Activated CD4-positive, alpha-beta T cell treated with anti-CD3 and anti-CD28 coated beads, Interleukin-2, amount 10 ng/mL, durations not matched to agents 24 days and 14 days (primary cell): Measurements from ENCODE around the gene ALDH1B1. TPM values are rescaled to one million over a fixed set of nuclear protein-coding genes. Genes with fewer than 3 reads are reported as not detected.
A peak's percentile ranks its signal among the peaks of the same experiment; 100 is the strongest.
"Not testable (repeated sequence)": the region's sequence is repeated elsewhere in the genome, so short reads cannot be mapped to it uniquely, and the experiment has no call there.

Source experiments
- DNase-seq: peaks from one replicate; pipeline ENCODE4 v3.0.0; 2022
- H3K27ac Mint-ChIP-seq: one replicate; pipeline ENCODE4 v1.8.0; 2022; ENCODE audit warnings: mild to moderate bottlenecking, mixed read lengths
- H3K27me3 Mint-ChIP-seq: one replicate; pipeline ENCODE4 v1.8.0; 2022; ENCODE audit warnings: mixed read lengths
- H3K36me3 Mint-ChIP-seq: one replicate; pipeline ENCODE4 v1.8.0; 2022; ENCODE audit warnings: low read depth, mild to moderate bottlenecking, mixed read lengths
- H3K4me1 Mint-ChIP-seq: one replicate; pipeline ENCODE4 v1.8.0; 2021; ENCODE audit warnings: mixed read lengths
- H3K4me3 Mint-ChIP-seq: one replicate; pipeline ENCODE4 v1.8.0; 2022; ENCODE audit warnings: mild to moderate bottlenecking, moderate library complexity, mixed read lengths
- H3K9me3 Mint-ChIP-seq: one replicate; pipeline ENCODE4 v1.8.0; 2021; ENCODE audit warnings: mixed read lengths
- intact Hi-C: fragments of 100-400 bp; cut with micrococcal nuclease; formaldehyde crosslinking; loops from one replicate; pipeline ENCODE4 v1.15.1; 2023
- total RNA-seq: library from RNA; stranded (reverse); gene quantifications from 2 replicates; pipeline ENCODE4 v1.2.3, GENCODE V29; 2022

The ALDH1B1 gene
- total RNA-seq, 1 donor from 2014 or later, result 36.5 TPM

GRCh38 chr9:38387066-38387465 lies 5.4 kb upstream of the ALDH1B1 start:
- Mint-ChIP-seq H3K9me3 (no peaks in the 10 kb centered on the region), H3K27me3 (peaks cover 18% of the 10 kb centered on the region), H3K36me3 (no peaks in the 10 kb centered on the region), H3K4me3 (no peak overlapping the region), H3K4me1 (peaks cover 1% of the 10 kb centered on the region), H3K27ac (no peak overlapping the region)
- intact Hi-C loops, result no loop called here
- no peak for DNase-seq

- intact Hi-C loops, result no loop called here
- H3K27ac Mint-ChIP-seq, result no peak overlapping the region
- H3K4me3 Mint-ChIP-seq, result no peak overlapping the region
- H3K4me1 Mint-ChIP-seq, result peaks cover 3% of the 10 kb centered on the region
- H3K9me3 Mint-ChIP-seq, result no peaks in the 10 kb centered on the region
- no peaks in the 10 kb centered on the region for H3K36me3 Mint-ChIP-seq
- peaks cover 18% of the 10 kb centered on the region for H3K27me3 Mint-ChIP-seq
- no peak for DNase-seq
Observed at GRCh38 chr9:38387751-38388150, 4.8 kb upstream of the ALDH1B1 start.

DNA sequence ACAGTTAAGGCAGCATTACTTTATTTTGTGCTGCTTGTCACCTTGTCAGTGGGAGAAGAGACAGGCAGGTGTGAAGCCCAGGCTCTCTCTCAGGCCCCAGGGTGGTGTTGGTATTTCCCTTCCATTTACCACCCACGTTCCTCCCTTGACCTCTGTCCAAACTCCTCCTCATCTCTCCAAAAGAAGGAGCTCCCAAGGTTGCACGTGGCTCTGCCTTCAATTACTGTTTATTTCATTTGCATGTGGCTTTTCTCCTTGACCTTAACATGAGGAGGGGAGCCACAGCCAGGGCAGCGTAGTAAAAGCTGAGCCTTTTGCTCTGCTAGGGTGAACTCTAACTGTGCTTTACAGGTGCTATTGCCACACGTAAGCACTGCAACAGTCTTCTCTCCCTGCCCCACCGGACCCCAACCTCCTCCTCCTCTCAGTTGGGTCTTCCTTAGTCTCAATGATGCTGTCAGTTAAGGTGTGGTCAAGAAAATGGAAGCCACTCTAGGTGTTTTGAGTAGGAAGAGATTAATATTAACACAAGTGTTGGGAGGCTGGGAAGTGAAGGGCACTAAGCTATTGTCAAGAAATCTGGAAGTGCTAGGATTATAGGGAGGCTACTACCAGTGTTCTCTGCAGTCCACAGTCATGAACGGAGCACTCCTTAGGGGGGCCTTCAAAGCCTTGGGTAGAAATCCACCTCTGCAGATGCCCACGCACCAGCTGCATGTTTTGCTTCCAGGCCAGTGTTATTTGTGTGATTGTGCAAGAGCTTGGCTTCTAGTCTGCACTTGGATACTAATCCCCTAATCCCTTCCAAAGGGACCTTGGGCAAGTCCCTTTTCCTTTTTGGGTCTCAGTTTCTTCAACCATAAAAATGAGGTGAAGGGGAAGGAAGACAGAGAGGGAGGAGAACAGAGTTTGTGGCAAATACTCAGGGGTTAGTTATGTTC lies 3.9 kb upstream of the ALDH1B1 start:
- H3K4me3 Mint-ChIP-seq, result no peak overlapping the region
- peaks cover 18% of the 10 kb centered on the region for H3K27me3 Mint-ChIP-seq
- H3K27ac Mint-ChIP-seq, result no peak overlapping the region
- peaks cover 11% of the 10 kb centered on the region for H3K4me1 Mint-ChIP-seq
- H3K9me3 Mint-ChIP-seq, result no peaks in the 10 kb centered on the region
- no peak for DNase-seq
- H3K36me3 Mint-ChIP-seq, result no peaks in the 10 kb centered on the region
- intact Hi-C loops, result no loop called here

GRCh38 chr9:38389313-38389712 lies 3.2 kb upstream of the ALDH1B1 start:
- Mint-ChIP-seq H3K36me3 (no peaks in the 10 kb centered on the region), H3K4me3 (no peak overlapping the region), H3K27ac (no peak overlapping the region), H3K27me3 (peaks cover 18% of the 10 kb centered on the region), H3K9me3 (no peaks in the 10 kb centered on the region), H3K4me1 (peaks cover 15% of the 10 kb centered on the region)
- DNase-seq, result no peak
- intact Hi-C loops, result no loop called here

- no peak overlapping the region for H3K4me3 Mint-ChIP-seq
- H3K27me3 Mint-ChIP-seq, result peaks cover 16% of the 10 kb centered on the region
- intact Hi-C loops, result loop anchor here (10.0 kb wide), 1 partner anchor 486 kb away; the partner anchor contains the start of gene SLC25A51
- peaks cover 3% of the 10 kb centered on the region for H3K36me3 Mint-ChIP-seq
- no peak for DNase-seq
- H3K9me3 Mint-ChIP-seq, result no peaks in the 10 kb centered on the region
- H3K4me1 Mint-ChIP-seq, result peaks cover 17% of the 10 kb centered on the region
- no peak overlapping the region for H3K27ac Mint-ChIP-seq
Observed at GRCh38 chr9:38390442-38390841, 2.1 kb upstream of the ALDH1B1 start.

- intact Hi-C loops, result loop anchor here (10.0 kb wide), 1 partner anchor 486 kb away; the partner anchor contains the start of gene SLC25A51
- Mint-ChIP-seq H3K27me3 (peaks cover 16% of the 10 kb centered on the region), H3K4me3 (peak overlapping the region; percentile 20), H3K27ac (no peak overlapping the region), H3K9me3 (no peaks in the 10 kb centered on the region), H3K4me1 (peaks cover 17% of the 10 kb centered on the region), H3K36me3 (peaks cover 3% of the 10 kb centered on the region)
- DNase-seq, result no peak
Observed at GRCh38 chr9:38390851-38391250, 1.7 kb upstream of the ALDH1B1 start.

GRCh38 chr9:38391278-38392118 lies 1.0 kb upstream of the ALDH1B1 start:
- Mint-ChIP-seq H3K27ac (no peak overlapping the region), H3K36me3 (peaks cover 4% of the 10 kb centered on the region), H3K9me3 (no peaks in the 10 kb centered on the region), H3K27me3 (peaks cover 16% of the 10 kb centered on the region), H3K4me3 (peak overlapping the region; percentile 96), H3K4me1 (peaks cover 17% of the 10 kb centered on the region)
- DNase-seq, result no peak
- intact Hi-C loops, result loop anchor here (1.0 to 10.0 kb wide), 2 partner anchors 323 to 487 kb away; partner anchors contain the start of gene SLC25A51

DNA sequence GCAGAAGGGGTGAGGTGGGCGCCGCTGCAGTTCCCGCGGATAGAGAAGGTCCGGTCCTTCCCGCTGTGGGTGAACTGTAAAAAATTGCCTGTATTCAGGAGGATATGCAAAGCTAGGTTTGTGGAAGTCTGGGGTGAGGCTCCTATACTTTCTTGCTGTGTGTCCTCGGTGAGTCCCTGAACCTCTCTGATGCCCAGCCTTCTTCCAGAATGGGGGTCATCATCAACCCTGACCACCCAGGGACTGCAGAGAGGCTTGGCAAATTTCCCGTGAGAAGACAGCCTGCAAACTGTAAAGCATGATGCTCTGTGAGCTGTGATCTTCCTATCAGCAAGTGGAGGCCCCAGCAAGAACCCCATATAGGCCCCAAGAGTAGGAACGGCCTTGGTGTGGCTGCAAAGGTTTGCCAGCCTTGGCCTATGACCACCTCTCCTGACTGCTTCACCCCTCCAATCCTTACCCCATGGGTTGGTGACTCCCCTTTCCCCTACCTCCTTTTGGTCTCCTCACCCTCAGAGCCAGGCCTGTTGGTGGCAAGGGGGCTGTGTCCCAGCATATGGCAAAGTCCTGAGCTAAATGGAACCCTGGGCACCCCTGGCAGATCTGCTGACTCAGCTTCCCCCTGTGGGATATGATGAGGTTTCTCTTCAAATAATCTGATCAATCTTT lies 760 bp downstream of the ALDH1B1 start:
- H3K27me3 Mint-ChIP-seq, result peaks cover 16% of the 10 kb centered on the region
- peaks cover 13% of the 10 kb centered on the region for H3K36me3 Mint-ChIP-seq
- DNase-seq, result peak; percentile 62
- H3K4me1 Mint-ChIP-seq, result peaks cover 17% of the 10 kb centered on the region
- H3K4me3 Mint-ChIP-seq, result peak overlapping the region; percentile 96
- H3K27ac Mint-ChIP-seq, result peak overlapping the region; percentile 91
- intact Hi-C loops, result loop anchor here (10.0 kb wide), 1 partner anchor 488 kb away; the partner anchor contains the start of gene SLC25A51
- no peaks in the 10 kb centered on the region for H3K9me3 Mint-ChIP-seq

- Mint-ChIP-seq H3K27ac (no peak overlapping the region), H3K4me1 (peaks cover 17% of the 10 kb centered on the region), H3K4me3 (no peak overlapping the region), H3K9me3 (no peaks in the 10 kb centered on the region), H3K36me3 (peaks cover 18% of the 10 kb centered on the region), H3K27me3 (peaks cover 11% of the 10 kb centered on the region)
- DNase-seq, result no peak
- intact Hi-C loops, result loop anchor here (10.0 kb wide), 1 partner anchor 490 kb away; the partner anchor contains the start of gene SLC25A51
Observed at GRCh38 chr9:38394416-38394815, 1.9 kb downstream of the ALDH1B1 start.

- intact Hi-C loops, result loop anchor here (10.0 kb wide), 1 partner anchor 491 kb away; the partner anchor contains the start of gene SLC25A51
- Mint-ChIP-seq H3K27me3 (peaks cover 10% of the 10 kb centered on the region), H3K27ac (no peak overlapping the region), H3K4me1 (peaks cover 17% of the 10 kb centered on the region), H3K36me3 (peaks cover 19% of the 10 kb centered on the region), H3K9me3 (no peaks in the 10 kb centered on the region), H3K4me3 (no peak overlapping the region)
- DNase-seq, result no peak
Observed at GRCh38 chr9:38395653-38396370, 3.3 kb downstream of the ALDH1B1 start.

DNA sequence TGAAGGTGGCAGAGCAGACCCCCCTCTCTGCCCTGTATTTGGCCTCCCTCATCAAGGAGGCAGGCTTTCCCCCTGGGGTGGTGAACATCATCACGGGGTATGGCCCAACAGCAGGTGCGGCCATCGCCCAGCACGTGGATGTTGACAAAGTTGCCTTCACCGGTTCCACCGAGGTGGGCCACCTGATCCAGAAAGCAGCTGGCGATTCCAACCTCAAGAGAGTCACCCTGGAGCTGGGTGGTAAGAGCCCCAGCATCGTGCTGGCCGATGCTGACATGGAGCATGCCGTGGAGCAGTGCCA lies 3.8 kb downstream of the ALDH1B1 start:
- intact Hi-C loops, result loop anchor here (10.0 kb wide), 1 partner anchor 492 kb away; the partner anchor contains the start of gene SLC25A51
- Mint-ChIP-seq H3K9me3 (no peaks in the 10 kb centered on the region), H3K4me1 (peaks cover 17% of the 10 kb centered on the region), H3K27me3 (peaks cover 6% of the 10 kb centered on the region), H3K27ac (no peak overlapping the region), H3K4me3 (no peak overlapping the region), H3K36me3 (peaks cover 19% of the 10 kb centered on the region)
- DNase-seq, result no peak

DNA sequence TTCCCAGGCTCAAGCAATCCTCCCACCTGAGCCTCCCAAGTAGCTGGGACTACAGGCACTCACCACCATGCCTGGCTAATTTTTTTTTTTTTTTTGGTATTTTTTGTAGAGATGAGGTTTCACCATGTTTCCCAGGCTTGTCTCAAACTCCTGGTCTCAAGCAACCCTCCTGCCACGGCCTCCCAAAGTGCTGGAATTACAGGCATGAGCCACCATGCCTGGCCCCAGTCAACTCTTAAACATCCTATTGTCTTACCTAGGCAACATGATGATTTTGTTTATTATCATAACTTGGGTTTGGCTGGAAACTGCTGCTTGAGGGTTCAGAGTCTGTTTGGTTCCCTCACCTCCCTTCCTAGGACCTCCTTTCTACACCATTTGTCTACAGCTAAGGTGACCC lies 6.7 kb downstream of the ALDH1B1 start:
- H3K4me1 Mint-ChIP-seq, H3K27me3 Mint-ChIP-seq, H3K4me3 Mint-ChIP-seq, H3K9me3 Mint-ChIP-seq, H3K27ac Mint-ChIP-seq, DNase-seq: not testable (repeated sequence)
- peaks cover 19% of the 10 kb centered on the region for H3K36me3 Mint-ChIP-seq
- intact Hi-C loops, result loop anchor here (10.0 kb wide), 1 partner anchor 494 kb away; the partner anchor contains the start of gene SLC25A51

DNA sequence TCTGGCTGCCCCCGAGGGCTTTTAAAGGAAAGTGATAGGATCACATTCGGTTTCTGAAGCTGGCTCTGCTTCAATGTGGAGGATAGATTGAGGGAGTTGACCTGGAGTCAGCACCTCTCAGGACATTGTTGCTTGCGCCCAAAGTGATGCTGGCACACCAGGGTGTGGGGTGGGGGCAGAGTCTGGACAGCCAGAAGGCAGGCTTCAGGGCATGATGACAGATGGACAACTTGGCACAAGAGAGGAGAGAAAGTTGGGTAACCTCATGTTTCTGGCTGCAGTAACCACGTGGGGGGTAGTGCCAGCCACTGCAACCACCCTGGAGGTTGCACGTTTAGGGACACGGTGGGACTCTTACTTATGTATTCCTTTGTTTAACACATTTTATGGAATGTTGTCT lies 9.5 kb downstream of the ALDH1B1 start:
- no peak for DNase-seq
- H3K36me3 Mint-ChIP-seq, result peaks cover 10% of the 10 kb centered on the region
- H3K27me3 Mint-ChIP-seq, result peaks cover 4% of the 10 kb centered on the region
- no peak overlapping the region for H3K27ac Mint-ChIP-seq
- no peaks in the 10 kb centered on the region for H3K9me3 Mint-ChIP-seq
- intact Hi-C loops, result no loop called here
- no peak overlapping the region for H3K4me3 Mint-ChIP-seq
- H3K4me1 Mint-ChIP-seq, result no peaks in the 10 kb centered on the region
